ENCODE results near the gene SLC10A3. TPM values are rescaled to one million over a fixed set of nuclear protein-coding genes. Genes with fewer than 3 reads are reported as not detected.
"Not testable (repeated sequence)": the region's sequence is repeated elsewhere in the genome, so short reads cannot be mapped to it uniquely, and the experiment has no call there.

Gene SLC10A3
- total RNA-seq, 1 donor from 2014 or later = 20.6 TPM

GRCh38 chrX:154502098-154502497 lies 11.7 kb upstream of the SLC10A3 start:
- Mint-ChIP-seq H3K4me1 (ENCODE audit: unreplicated experiment) (peaks cover 3% of the 10 kb centered on the region), H3K36me3 (ENCODE audit: unreplicated experiment) (no peaks in the 10 kb centered on the region), H3K4me3 (ENCODE audit: unreplicated experiment) (no peak overlapping the region), H3K9me3 (ENCODE audit: unreplicated experiment) (no peaks in the 10 kb centered on the region), H3K27ac (ENCODE audit: unreplicated experiment) (no peak overlapping the region), H3K27me3 (ENCODE audit: unreplicated experiment) (no peaks in the 10 kb centered on the region)
- no peak for TF ChIP-seq CTCF (IDR thresholded peaks at IDR 0.05)
- DNase-seq (ENCODE audit: extremely low spot score, unreplicated experiment) = no peak

GRCh38 chrX:154501423-154501822 lies 11.0 kb upstream of the SLC10A3 start:
- H3K4me3 Mint-ChIP-seq (ENCODE audit: unreplicated experiment); H3K36me3 Mint-ChIP-seq (ENCODE audit: unreplicated experiment); H3K4me1 Mint-ChIP-seq (ENCODE audit: unreplicated experiment); H3K27ac Mint-ChIP-seq (ENCODE audit: unreplicated experiment); H3K27me3 Mint-ChIP-seq (ENCODE audit: unreplicated experiment); DNase-seq (ENCODE audit: extremely low spot score, unreplicated experiment); H3K9me3 Mint-ChIP-seq (ENCODE audit: unreplicated experiment): not testable (repeated sequence)

- H3K9me3 Mint-ChIP-seq (ENCODE audit: unreplicated experiment); H3K27ac Mint-ChIP-seq (ENCODE audit: unreplicated experiment); H3K4me3 Mint-ChIP-seq (ENCODE audit: unreplicated experiment); DNase-seq (ENCODE audit: extremely low spot score, unreplicated experiment); H3K27me3 Mint-ChIP-seq (ENCODE audit: unreplicated experiment); H3K4me1 Mint-ChIP-seq (ENCODE audit: unreplicated experiment); H3K36me3 Mint-ChIP-seq (ENCODE audit: unreplicated experiment): not testable (repeated sequence)
Measured at GRCh38 chrX:154496591-154497137, 6.2 kb upstream of the SLC10A3 start.

- no peak for TF ChIP-seq CTCF (IDR thresholded peaks at IDR 0.05)
- no peak for DNase-seq (ENCODE audit: extremely low spot score, unreplicated experiment)
- no peaks in the 10 kb centered on the region for H3K27me3 Mint-ChIP-seq (ENCODE audit: unreplicated experiment)
- peaks cover 7% of the 10 kb centered on the region for H3K4me1 Mint-ChIP-seq (ENCODE audit: unreplicated experiment)
- H3K9me3 Mint-ChIP-seq (ENCODE audit: unreplicated experiment) = no peaks in the 10 kb centered on the region
- H3K36me3 Mint-ChIP-seq (ENCODE audit: unreplicated experiment) = no peaks in the 10 kb centered on the region
- H3K27ac Mint-ChIP-seq (ENCODE audit: unreplicated experiment) = no peak overlapping the region
- no peak overlapping the region for H3K4me3 Mint-ChIP-seq (ENCODE audit: unreplicated experiment)
Measured at GRCh38 chrX:154495472-154495922, 5.1 kb upstream of the SLC10A3 start.

- no peaks in the 10 kb centered on the region for H3K27me3 Mint-ChIP-seq (ENCODE audit: unreplicated experiment)
- no peak for TF ChIP-seq CTCF (IDR thresholded peaks at IDR 0.05)
Measured at GRCh38 chrX:154494715-154495114, 4.3 kb upstream of the SLC10A3 start.

GRCh38 chrX:154490021-154490413 lies 412 bp downstream of the SLC10A3 start:
- Mint-ChIP-seq H3K4me3 (ENCODE audit: unreplicated experiment) (peak overlapping the region; percentile 78), H3K27ac (ENCODE audit: unreplicated experiment) (peak overlapping the region; percentile 63), H3K9me3 (ENCODE audit: unreplicated experiment) (no peaks in the 10 kb centered on the region), H3K4me1 (ENCODE audit: unreplicated experiment) (peaks cover 17% of the 10 kb centered on the region), H3K27me3 (ENCODE audit: unreplicated experiment) (no peaks in the 10 kb centered on the region), H3K36me3 (ENCODE audit: unreplicated experiment) (no peaks in the 10 kb centered on the region)
- no peak for DNase-seq (ENCODE audit: extremely low spot score, unreplicated experiment)
- TF ChIP-seq CTCF (IDR thresholded peaks at IDR 0.05) = no peak

More at GRCh38 chrX:154494715-154495114, 4.3 kb upstream of the SLC10A3 start:
- no peak for DNase-seq (ENCODE audit: extremely low spot score, unreplicated experiment)
- Mint-ChIP-seq H3K4me1 (ENCODE audit: unreplicated experiment) (peaks cover 9% of the 10 kb centered on the region), H3K4me3 (ENCODE audit: unreplicated experiment) (no peak overlapping the region), H3K36me3 (ENCODE audit: unreplicated experiment) (no peaks in the 10 kb centered on the region), H3K27ac (ENCODE audit: unreplicated experiment) (no peak overlapping the region), H3K9me3 (ENCODE audit: unreplicated experiment) (no peaks in the 10 kb centered on the region)

Data from osteocyte (in vitro differentiated cells).